OCI-LY3 (cell line): Measurements from ENCODE around the gene RETREG3.
"Not testable (repeated sequence)": the region's sequence is repeated elsewhere in the genome, so short reads cannot be mapped to it uniquely, and the experiment has no call there.

Source experiments
- H2AFZ ChIP-seq: fragments of 200-600, 300-600 bp; shearing (Covaris generic); 2 replicates; pipeline ENCODE4 v1.6.0; 2014; ENCODE audit warnings: antibody characterized with exemption, low read depth, low read length
- H3K27ac ChIP-seq: fragments of 200-600, 300-600 bp; sonication (generic); 2 replicates; pipeline ENCODE4 v1.5.1; 2014; ENCODE audit warnings: mild to moderate bottlenecking, low read length, moderate library complexity, mixed read lengths
- H3K27me3 ChIP-seq: fragments of 200-600, 300-600 bp; sonication (generic); 2 replicates; pipeline ENCODE4 v1.6.1; 2014; ENCODE audit warnings: low read depth, low read length, mixed read lengths
- H3K36me3 ChIP-seq: fragments of 200-600, 300-600 bp; sonication (generic); replicated peaks from 2 replicates; pipeline ENCODE3; 2014; ENCODE audit warnings: low read depth, low read length, mixed read lengths
- H3K4me1 ChIP-seq: fragments of 300-600, 200-600 bp; sonication (generic); 2 replicates; pipeline ENCODE4 v1.6.1; 2014; ENCODE audit warnings: low read length, mixed read lengths
- H3K4me2 ChIP-seq: fragments of 200-600, 300-600 bp; sonication (generic); 2 replicates; pipeline ENCODE4 v1.6.1; 2014; ENCODE audit warnings: low read length, mixed read lengths
- H3K4me3 ChIP-seq: fragments of 300-600, 200-600 bp; sonication (generic); 2 replicates; pipeline ENCODE4 v1.5.1; 2014; ENCODE audit warnings: antibody characterized with exemption, mild to moderate bottlenecking, low read length, moderate library complexity
- H3K79me2 ChIP-seq: fragments of 300-600, 200-600 bp; shearing (Covaris generic); 2 replicates; pipeline ENCODE4 v1.6.1; 2014; ENCODE audit warnings: mild to moderate bottlenecking, low read length, mixed read lengths
- H3K9ac ChIP-seq: fragments of 300-600, 200-600 bp; shearing (Covaris generic); 2 replicates; pipeline ENCODE4 v1.6.0; 2014; ENCODE audit warnings: mild to moderate bottlenecking, low read length, moderate library complexity
- H3K9me3 ChIP-seq: fragments of 200-600, 300-600 bp; shearing (Covaris generic); 2 replicates; pipeline ENCODE4 v1.6.1; 2014; ENCODE audit warnings: low read length, mixed read lengths; ENCODE audit not compliant: insufficient read depth
- H4K20me1 ChIP-seq: fragments of 200-600, 300-600 bp; sonication (generic); 2 replicates; pipeline ENCODE4 v1.6.1; 2016; ENCODE audit warnings: low read length, mixed read lengths; ENCODE audit not compliant: insufficient read depth
- CTCF ChIP-seq: fragments of 200-600, 300-600 bp; sonication (generic); IDR thresholded peaks from 2 replicates; pipeline ENCODE4 v1.5.1; 2014; ENCODE audit warnings: antibody characterized with exemption, low read length, low read depth
- EZH2phosphoT487 ChIP-seq: fragments of 200-600 bp; shearing (Covaris generic); IDR thresholded peaks from 2 replicates; pipeline ENCODE4 v1.6.1; 2018; ENCODE audit warnings: antibody characterized with exemption, mixed run types, low read depth

RETREG3 gene

DNA sequence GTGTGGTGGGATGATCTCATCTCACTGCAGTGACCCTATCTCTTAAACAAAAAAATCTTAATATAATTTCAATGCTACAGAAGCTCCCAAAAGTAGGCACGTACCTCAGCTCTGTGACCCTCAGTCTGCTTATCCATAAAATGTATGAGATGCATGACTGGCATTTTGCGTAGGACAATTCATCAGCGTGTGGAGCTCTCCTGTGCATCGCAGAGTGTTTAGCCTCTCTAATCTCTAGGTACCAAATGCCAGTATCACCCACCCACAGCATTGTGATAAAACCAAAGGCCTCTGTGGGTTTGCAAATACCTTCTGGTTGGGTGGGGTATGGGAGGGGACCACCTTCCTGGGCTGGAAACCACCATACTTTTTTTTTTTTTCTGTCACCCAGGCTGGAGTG, 30.9 kb upstream of the RETREG3 start:
- TF ChIP-seq EZH2phosphoT487, result no peak
- no peak for TF ChIP-seq CTCF
- Histone ChIP-seq H2AFZ (no peak overlapping the region), H3K4me2 (no peak overlapping the region)

DNA sequence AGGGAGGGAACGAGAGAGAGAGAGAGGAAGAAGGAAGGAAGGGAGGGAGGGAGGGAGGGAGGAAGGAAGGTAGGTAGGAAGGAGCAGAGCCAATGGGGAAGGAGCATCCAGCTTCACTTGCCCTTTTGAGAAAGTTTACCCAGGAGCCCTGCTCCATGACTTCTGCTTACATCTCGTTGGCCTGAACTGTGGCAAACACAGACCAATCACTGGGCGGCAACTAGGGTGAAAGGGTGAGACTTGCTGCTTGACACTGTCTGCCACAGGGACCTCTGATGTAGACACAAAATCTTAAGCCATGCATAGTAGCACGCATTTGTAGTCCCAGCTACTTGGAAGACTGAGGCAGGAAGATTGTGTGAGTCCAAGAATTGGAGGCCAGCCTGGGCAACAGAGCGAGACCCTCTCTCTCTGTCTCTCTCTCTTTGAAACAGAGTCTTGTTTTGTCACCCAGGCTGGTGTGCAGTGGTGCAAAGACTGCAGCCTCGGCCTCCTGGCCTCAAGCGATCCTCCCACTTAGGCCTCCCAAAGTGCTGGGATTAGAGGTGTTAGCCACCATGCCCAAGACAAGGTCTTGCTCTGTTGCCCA, 30.4 kb upstream of the RETREG3 start:
- H3K4me2 ChIP-seq, result no peak overlapping the region
- TF ChIP-seq CTCF (no peak), EZH2phosphoT487 (no peak)
- H3K36me3 ChIP-seq, result no peaks in the 10 kb centered on the region
- no peaks in the 10 kb centered on the region for H3K79me2 ChIP-seq
- no peaks in the 10 kb centered on the region for H3K4me1 ChIP-seq
- H2AFZ ChIP-seq, result no peak overlapping the region
- H3K9ac ChIP-seq, result no peak overlapping the region
- peaks cover 4% of the 10 kb centered on the region; the same call in 1 of the 2 replicates for H3K27me3 ChIP-seq
- H3K27ac ChIP-seq, result no peak overlapping the region
- no peaks in the 10 kb centered on the region for H4K20me1 ChIP-seq
- no peaks in the 10 kb centered on the region for H3K9me3 ChIP-seq
- no peak overlapping the region for H3K4me3 ChIP-seq

More for the DNA sequence above, 30.9 kb upstream of the RETREG3 start:
- H3K9ac ChIP-seq, result no peak overlapping the region
- no peaks in the 10 kb centered on the region for H3K4me1 ChIP-seq
- H3K27ac ChIP-seq, result no peak overlapping the region
- no peaks in the 10 kb centered on the region for H3K36me3 ChIP-seq
- no peaks in the 10 kb centered on the region for H3K79me2 ChIP-seq
- H3K4me3 ChIP-seq, result no peak overlapping the region
- H4K20me1 ChIP-seq, result no peaks in the 10 kb centered on the region
- H3K27me3 ChIP-seq, result peaks cover 4% of the 10 kb centered on the region; the same call in 1 of the 2 replicates
- H3K9me3 ChIP-seq, result no peaks in the 10 kb centered on the region

GRCh38 chr17:42632949-42633444, 23.8 kb upstream of the RETREG3 start:
- Histone ChIP-seq H3K27ac (no peak overlapping the region), H3K27me3 (no peaks in the 10 kb centered on the region), H3K79me2 (no peaks in the 10 kb centered on the region), H3K36me3 (no peaks in the 10 kb centered on the region), H3K4me2 (no peak overlapping the region), H3K9me3 (no peaks in the 10 kb centered on the region), H4K20me1 (no peaks in the 10 kb centered on the region), H3K4me3 (no peak overlapping the region), H3K4me1 (no peaks in the 10 kb centered on the region), H3K9ac (no peak overlapping the region), H2AFZ (no peak overlapping the region; the same call in 1 of the 2 replicates)
- TF ChIP-seq CTCF (no peak), EZH2phosphoT487 (no peak)

GRCh38 chr17:42629411-42630009, 20.3 kb upstream of the RETREG3 start:
- no peaks in the 10 kb centered on the region for H3K27me3 ChIP-seq
- H4K20me1 ChIP-seq, result no peaks in the 10 kb centered on the region
- H3K9ac ChIP-seq, result no peak overlapping the region
- H3K79me2 ChIP-seq, result no peaks in the 10 kb centered on the region
- no peak overlapping the region for H3K27ac ChIP-seq
- no peaks in the 10 kb centered on the region for H3K9me3 ChIP-seq
- no peak overlapping the region for H3K4me3 ChIP-seq
- H3K4me2 ChIP-seq, result no peak overlapping the region
- no peaks in the 10 kb centered on the region for H3K4me1 ChIP-seq
- H3K36me3 ChIP-seq, result no peaks in the 10 kb centered on the region
- H2AFZ ChIP-seq, result no peak overlapping the region
- TF ChIP-seq CTCF (no peak), EZH2phosphoT487 (no peak)

GRCh38 chr17:42627032-42627764, 18.0 kb upstream of the RETREG3 start:
- not testable (repeated sequence) for H3K9ac ChIP-seq, H3K4me3 ChIP-seq, H3K27me3 ChIP-seq, H3K4me2 ChIP-seq, H3K79me2 ChIP-seq, H3K4me1 ChIP-seq, H2AFZ ChIP-seq, H3K9me3 ChIP-seq, H4K20me1 ChIP-seq, H3K36me3 ChIP-seq, H3K27ac ChIP-seq
